Measurements from ENCODE around the gene ARHGEF26.

- TF ChIP-seq CTCF (IDR thresholded peaks at IDR 0.05) (no peak), ZFX (IDR thresholded peaks at IDR 0.05; ENCODE audit: borderline replicate concordance) (no peak)
Observed at GRCh38 chr3:154121701-154122551, 736 bp downstream of the ARHGEF26 start.
